Measurements from ENCODE around the gene UNC5C. TPM values are rescaled to one million over a fixed set of nuclear protein-coding genes. Genes with fewer than 3 reads are reported as not detected.

The UNC5C gene
- total RNA-seq, 4 donors from 2014 or later: 1.2 to 5.0 (median 3.0) TPM

GRCh38 chr4:95511477-95511876 is 37.3 kb downstream of the UNC5C start:
- no peaks in the 10 kb centered on the region for H3K36me3 ChIP-seq
- H3K9me3 ChIP-seq: no peaks in the 10 kb centered on the region
- WGBS, 2 donors: 89 to 93% methylated on average over 3 of the region's 3 CpGs
- H3K4me1 ChIP-seq: peaks cover 0 to 5% (median 0%) of the 10 kb centered on the region in 4 donors
- H3K4me3 ChIP-seq: no peak overlapping the region
- no peak overlapping the region for H3K27ac ChIP-seq
- no peak for DNase-seq (ENCODE audit: low spot score in 2 of 2)
- no peaks in the 10 kb centered on the region for H3K27me3 ChIP-seq
- TF ChIP-seq CTCF (IDR thresholded peaks at IDR 0.05) (no peak), POLR2A (IDR thresholded peaks at IDR 0.05) (no peak), EP300 (IDR thresholded peaks at IDR 0.05) (no peak)

- no peaks in the 10 kb centered on the region for H3K36me3 ChIP-seq
- WGBS, 2 donors: 76 to 81% methylated on average over 2 of the region's 2 CpGs
Observed at GRCh38 chr4:95510877-95511276, 37.9 kb downstream of the UNC5C start.

GRCh38 chr4:95510145-95510544 is 38.6 kb downstream of the UNC5C start:
- DNase-seq (ENCODE audit: low spot score in 2 of 2): peak in 1 of 2 donors; percentile 15
- WGBS, 2 donors: 7 to 8% methylated on average over 2 of the region's 2 CpGs
- Histone ChIP-seq H3K36me3 (no peaks in the 10 kb centered on the region), H3K4me1 (peaks cover 0 to 17% (median 0%) of the 10 kb centered on the region in 4 donors), H3K9me3 (no peaks in the 10 kb centered on the region), H3K4me3 (no peak overlapping the region), H3K27me3 (no peaks in the 10 kb centered on the region), H3K27ac (no peak overlapping the region)
- peak; percentile 28 to 63 (median 49) for TF ChIP-seq CTCF (IDR thresholded peaks at IDR 0.05)
- no peak for TF ChIP-seq EP300 (IDR thresholded peaks at IDR 0.05)
- no peak for TF ChIP-seq POLR2A (IDR thresholded peaks at IDR 0.05)

More at GRCh38 chr4:95510877-95511276, 37.9 kb downstream of the UNC5C start:
- Histone ChIP-seq H3K4me1 (peaks cover 0 to 9% (median 0%) of the 10 kb centered on the region in 4 donors), H3K27me3 (no peaks in the 10 kb centered on the region), H3K9me3 (no peaks in the 10 kb centered on the region), H3K4me3 (no peak overlapping the region), H3K27ac (no peak overlapping the region)
- TF ChIP-seq POLR2A (IDR thresholded peaks at IDR 0.05) (no peak), EP300 (IDR thresholded peaks at IDR 0.05) (no peak), CTCF (IDR thresholded peaks at IDR 0.05) (no peak)
- no peak for DNase-seq (ENCODE audit: low spot score in 2 of 2)

GRCh38 chr4:95508421-95508820 is 40.4 kb downstream of the UNC5C start:
- Histone ChIP-seq H3K27ac (no peak overlapping the region), H3K27me3 (no peaks in the 10 kb centered on the region), H3K4me3 (no peak overlapping the region), H3K9me3 (no peaks in the 10 kb centered on the region), H3K36me3 (no peaks in the 10 kb centered on the region), H3K4me1 (peaks cover 0 to 29% (median 0%) of the 10 kb centered on the region in 4 donors)
- TF ChIP-seq CTCF (IDR thresholded peaks at IDR 0.05) (no peak), EP300 (IDR thresholded peaks at IDR 0.05) (no peak), POLR2A (IDR thresholded peaks at IDR 0.05) (no peak)
- 48 to 53% methylated on average over 1 of the region's 1 CpG for WGBS, 2 donors
- no peak for DNase-seq (ENCODE audit: low spot score in 2 of 2)

- H3K4me1 ChIP-seq: peaks cover 0 to 29% (median 0%) of the 10 kb centered on the region in 4 donors
- TF ChIP-seq CTCF (IDR thresholded peaks at IDR 0.05) (no peak), POLR2A (IDR thresholded peaks at IDR 0.05) (no peak), EP300 (IDR thresholded peaks at IDR 0.05) (no peak)
- H3K27ac ChIP-seq: no peak overlapping the region
- no peak overlapping the region for H3K4me3 ChIP-seq
- H3K27me3 ChIP-seq: no peaks in the 10 kb centered on the region
- no peaks in the 10 kb centered on the region for H3K36me3 ChIP-seq
- no peaks in the 10 kb centered on the region for H3K9me3 ChIP-seq
- 92 to 93% methylated on average over 5 of the region's 5 CpGs for WGBS, 2 donors
- no peak for DNase-seq (ENCODE audit: low spot score in 2 of 2)
Observed at GRCh38 chr4:95507561-95507960, 41.2 kb downstream of the UNC5C start.

All from tibial nerve (tissue), 4 donors.